ENCODE results near the gene KRTAP20-2. TPM values are rescaled to one million over a fixed set of nuclear protein-coding genes. Genes with fewer than 3 reads are reported as not detected.

Gene KRTAP20-2
- total RNA-seq, 1 donor from 2014 or later, result not detected

DNA sequence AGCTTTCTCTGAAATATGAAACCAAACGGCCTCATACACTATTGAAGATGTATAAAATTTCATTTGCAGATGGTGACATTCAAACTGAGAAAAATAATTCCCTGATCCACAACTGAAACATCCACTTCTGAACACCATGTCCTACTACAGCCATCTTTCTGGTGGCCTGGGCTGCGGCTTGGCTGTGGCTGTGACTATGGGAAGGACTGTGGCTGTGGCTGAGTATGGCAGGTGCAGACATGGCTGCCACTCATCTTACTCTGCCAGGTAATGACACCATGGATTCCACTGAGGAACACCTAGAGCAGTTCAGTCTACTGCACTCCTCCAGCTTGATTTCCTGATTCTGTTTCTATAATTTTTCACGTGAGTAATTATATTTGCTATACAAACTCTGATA is 14.5 kb upstream of the KRTAP20-2 start, which contains the start of gene KRTAP20-4:
KRTAP20-4 (plus strand) TSS at position 106 of the 400 bp plus-strand sequence.
- Mint-ChIP-seq H3K27ac (no peak within 1 kb of the TSS), H3K4me1 (no peaks in the 10 kb centered on the region), H3K36me3 (no peaks in the 10 kb centered on the region), H3K27me3 (ENCODE audit: low read depth) (no peaks in the 10 kb centered on the region), H3K9me3 (peaks cover 54% of the 10 kb centered on the region), H3K4me3 (no peak within 1 kb of the TSS)
- no peak for DNase-seq (ENCODE audit: low spot score in 2 of 2, unreplicated experiment in 2 of 2)
- TF ChIP-seq, protein P1, sequence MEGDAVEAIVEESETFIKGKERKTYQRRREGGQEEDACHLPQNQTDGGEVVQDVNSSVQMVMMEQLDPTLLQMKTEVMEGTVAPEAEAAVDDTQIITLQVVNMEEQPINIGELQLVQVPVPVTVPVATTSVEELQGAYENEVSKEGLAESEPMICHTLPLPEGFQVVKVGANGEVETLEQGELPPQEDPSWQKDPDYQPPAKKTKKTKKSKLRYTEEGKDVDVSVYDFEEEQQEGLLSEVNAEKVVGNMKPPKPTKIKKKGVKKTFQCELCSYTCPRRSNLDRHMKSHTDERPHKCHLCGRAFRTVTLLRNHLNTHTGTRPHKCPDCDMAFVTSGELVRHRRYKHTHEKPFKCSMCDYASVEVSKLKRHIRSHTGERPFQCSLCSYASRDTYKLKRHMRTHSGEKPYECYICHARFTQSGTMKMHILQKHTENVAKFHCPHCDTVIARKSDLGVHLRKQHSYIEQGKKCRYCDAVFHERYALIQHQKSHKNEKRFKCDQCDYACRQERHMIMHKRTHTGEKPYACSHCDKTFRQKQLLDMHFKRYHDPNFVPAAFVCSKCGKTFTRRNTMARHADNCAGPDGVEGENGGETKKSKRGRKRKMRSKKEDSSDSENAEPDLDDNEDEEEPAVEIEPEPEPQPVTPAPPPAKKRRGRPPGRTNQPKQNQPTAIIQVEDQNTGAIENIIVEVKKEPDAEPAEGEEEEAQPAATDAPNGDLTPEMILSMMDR (IDR thresholded peaks at IDR 0.05; ENCODE audit: unreplicated experiment), result no peak

DNA sequence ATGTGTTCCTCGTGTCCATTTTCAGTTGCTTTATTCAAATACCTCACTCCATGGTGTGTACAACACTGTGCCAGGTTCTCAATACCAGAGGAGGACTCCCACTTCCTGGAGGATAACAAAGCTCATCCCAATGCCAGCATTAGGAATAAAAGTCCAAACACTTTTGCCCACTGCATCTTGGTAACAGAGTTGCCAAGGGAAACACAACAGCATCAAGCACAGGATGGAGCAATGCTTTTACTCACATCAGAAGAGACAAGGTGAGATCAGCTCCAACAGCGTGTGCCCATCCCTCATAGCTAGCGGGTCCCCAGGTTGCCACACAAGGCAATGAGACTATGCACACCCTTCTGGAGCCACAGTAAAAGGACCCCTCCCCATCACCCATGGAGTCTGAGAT is 11.6 kb upstream of the KRTAP20-2 start:
- no peak overlapping the region for H3K4me3 Mint-ChIP-seq
- no peak for DNase-seq (ENCODE audit: low spot score in 2 of 2, unreplicated experiment in 2 of 2)

DNA sequence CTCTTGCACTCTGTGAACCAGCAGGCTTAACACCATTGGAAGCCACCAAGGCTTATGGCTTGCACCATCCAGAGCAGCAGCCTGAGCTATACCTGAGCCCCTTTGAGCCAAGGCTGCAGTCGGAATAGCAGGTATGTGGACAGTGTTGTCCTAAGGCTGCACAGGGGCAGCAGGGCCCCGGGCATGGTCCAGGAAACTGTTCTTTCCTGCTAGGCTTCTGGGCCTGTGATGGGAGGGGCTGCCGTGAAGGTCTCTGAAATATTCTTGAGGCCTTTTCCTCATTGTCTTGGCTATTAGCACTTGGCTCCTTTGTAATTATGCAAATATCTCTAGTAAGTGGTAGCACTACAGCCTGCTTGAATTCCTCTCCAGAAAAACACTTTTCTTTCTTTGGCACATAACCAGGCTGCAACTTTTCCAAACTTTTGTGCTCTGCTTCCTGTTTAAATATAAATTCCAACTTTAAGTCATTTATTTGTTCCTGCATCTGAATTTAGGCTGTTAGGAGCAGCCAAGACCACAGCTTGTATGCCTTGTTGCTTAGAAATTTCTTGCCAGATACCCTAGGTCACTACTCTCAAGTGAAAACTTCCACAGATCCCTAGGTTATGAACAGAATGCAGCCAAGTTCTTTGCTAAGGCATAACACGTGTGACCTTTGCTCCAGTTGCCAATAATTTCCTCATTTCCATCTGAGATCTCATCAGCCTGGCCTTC is 9.4 kb upstream of the KRTAP20-2 start:
- Mint-ChIP-seq H3K27me3 (ENCODE audit: low read depth) (no peaks in the 10 kb centered on the region), H3K27ac (no peak overlapping the region), H3K4me3 (no peak overlapping the region), H3K4me1 (no peaks in the 10 kb centered on the region), H3K36me3 (no peaks in the 10 kb centered on the region), H3K9me3 (peaks cover 53% of the 10 kb centered on the region)
- DNase-seq (ENCODE audit: low spot score in 2 of 2, unreplicated experiment in 2 of 2), result no peak
- TF ChIP-seq, protein P1 (IDR thresholded peaks at IDR 0.05; ENCODE audit: unreplicated experiment), result no peak

More for the DNA sequence above, 11.6 kb upstream of the KRTAP20-2 start:
- TF ChIP-seq, protein P1 (IDR thresholded peaks at IDR 0.05; ENCODE audit: unreplicated experiment), result no peak
- Mint-ChIP-seq H3K27me3 (ENCODE audit: low read depth) (no peaks in the 10 kb centered on the region), H3K36me3 (no peaks in the 10 kb centered on the region), H3K9me3 (peaks cover 51% of the 10 kb centered on the region), H3K27ac (no peak overlapping the region), H3K4me1 (no peaks in the 10 kb centered on the region)

DNA sequence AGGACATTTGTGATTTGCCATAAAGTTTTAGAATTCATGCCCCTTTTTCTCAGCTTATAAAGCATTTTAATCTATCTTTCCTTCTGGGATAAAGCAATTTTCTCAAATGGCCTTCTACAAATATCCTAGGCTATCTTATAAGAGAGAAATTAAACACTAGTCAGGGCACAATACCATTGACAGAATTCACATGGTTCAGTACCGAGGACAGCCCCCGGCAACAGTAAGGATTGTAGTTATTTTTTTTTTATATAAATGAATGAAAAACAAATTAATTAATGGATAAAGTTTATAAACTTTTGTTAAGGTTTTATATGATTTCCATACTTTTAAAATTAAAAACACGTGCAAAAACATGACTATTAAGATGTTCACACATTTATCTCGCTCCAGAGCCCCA is 6.9 kb upstream of the KRTAP20-2 start:
- Mint-ChIP-seq H3K4me3 (no peak overlapping the region), H3K4me1 (no peaks in the 10 kb centered on the region), H3K27ac (no peak overlapping the region), H3K9me3 (peaks cover 61% of the 10 kb centered on the region), H3K36me3 (no peaks in the 10 kb centered on the region), H3K27me3 (ENCODE audit: low read depth) (no peaks in the 10 kb centered on the region)
- TF ChIP-seq, protein P1 (IDR thresholded peaks at IDR 0.05; ENCODE audit: unreplicated experiment), result no peak
- DNase-seq (ENCODE audit: low spot score in 2 of 2, unreplicated experiment in 2 of 2), result no peak

DNA sequence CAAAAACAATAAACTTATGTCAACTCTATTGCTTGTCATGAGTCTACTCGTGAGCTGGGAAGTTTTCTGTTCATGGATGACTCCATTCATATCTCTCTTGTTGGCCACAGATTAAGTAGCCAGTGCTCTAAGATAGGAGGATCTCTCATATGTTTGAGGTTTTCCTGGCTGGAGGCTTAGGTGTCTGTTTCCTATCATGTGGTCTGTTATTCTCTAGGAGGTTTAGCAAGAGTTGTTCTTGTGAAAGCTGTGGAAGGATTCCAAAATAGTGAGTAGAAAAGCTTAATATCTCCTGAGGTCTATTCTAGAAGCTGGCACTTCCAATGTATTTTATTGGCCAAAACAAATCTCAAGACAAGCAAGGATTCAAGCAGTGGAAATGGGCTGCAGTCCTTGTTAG is 5.8 kb upstream of the KRTAP20-2 start:
- DNase-seq (ENCODE audit: low spot score in 2 of 2, unreplicated experiment in 2 of 2), result no peak
- H3K4me3 Mint-ChIP-seq, result no peak overlapping the region
- H3K36me3 Mint-ChIP-seq, result no peaks in the 10 kb centered on the region
- peaks cover 62% of the 10 kb centered on the region for H3K9me3 Mint-ChIP-seq
- H3K4me1 Mint-ChIP-seq, result no peaks in the 10 kb centered on the region
- no peak overlapping the region for H3K27ac Mint-ChIP-seq
- TF ChIP-seq, protein P1 (IDR thresholded peaks at IDR 0.05; ENCODE audit: unreplicated experiment), result no peak
- H3K27me3 Mint-ChIP-seq (ENCODE audit: low read depth), result no peaks in the 10 kb centered on the region
